Heart right ventricle (tissue), 16 donors: ENCODE results near the gene R3HDM2. TPM values are rescaled to one million over a fixed set of nuclear protein-coding genes. Genes with fewer than 3 reads are reported as not detected.

Experiments
- ATAC-seq, 8 donors: fragments of 200-7000 bp; cut with Tn5 transposase; one replicate each; pipeline ENCODE4 v1.9.1; 2020; ENCODE audit warnings: mild to moderate bottlenecking in 8 of 8, moderate library complexity in 8 of 8, moderate number of reproducible peaks in 1 of 8
- DNase-seq, 2 donors: peaks; one replicate each; pipeline ENCODE4 v3.0.0-alpha.2; 2020
- H3K27ac ChIP-seq, 10 donors: fragments of 200-600 bp; sonication (generic) in 2 of 10; one replicate each; pipeline versions ENCODE4 v1.5.0 to v1.8.0; 2020 to 2022; ENCODE audit warnings: mild to moderate bottlenecking in 3 of 10
- H3K27me3 ChIP-seq, 7 donors: fragments of 200-600 bp; one replicate each; pipeline ENCODE4 v1.8.0; 2021 to 2022; ENCODE audit warnings: mild to moderate bottlenecking in 2 of 7
- H3K36me3 ChIP-seq, 9 donors: fragments of 200-600 bp; sonication (generic) in 1 of 9; one replicate each; pipeline versions ENCODE4 v1.5.0 to v1.8.0; 2020 to 2022; ENCODE audit warnings: mild to moderate bottlenecking in 2 of 9
- H3K4me1 ChIP-seq, 9 donors: fragments of 200-600 bp; sonication (generic) in 1 of 9; one replicate each; pipeline versions ENCODE4 v1.5.0 to v1.8.0; 2020 to 2022; ENCODE audit warnings: mild to moderate bottlenecking in 4 of 9
- H3K4me3 ChIP-seq, 10 donors: fragments of 200-600 bp; sonication (generic) in 2 of 10; one replicate each; pipeline versions ENCODE4 v1.5.0 to v1.8.0; 2020 to 2022; ENCODE audit warnings: mild to moderate bottlenecking in 7 of 10, moderate library complexity in 2 of 10
- H3K9me3 ChIP-seq, 11 donors: fragments of 200-600 bp in 10 of 11; sonication (generic) in 2 of 11; one replicate each; pipeline versions ENCODE4 v1.5.0 to v1.8.0; 2013 to 2022; ENCODE audit warnings: mild to moderate bottlenecking in 2 of 11, control low read depth in 1 of 11, moderate library complexity in 1 of 11
- WGBS, 2 donors: extraction: QIAGEN DNeasy Blood & Tissue Kit; methylation state at CpG; one replicate each; pipeline ENCODE4 v1.1.7; 2013; ENCODE audit warnings: inconsistent platforms in 1 of 2; 5-methylcytosine and 5-hydroxymethylcytosine counted together
- intact Hi-C, 10 donors: fragments of 100-400 bp; cut with DNase I; formaldehyde crosslinking; loops; one replicate each; pipeline versions ENCODE4 v1.11.1 to v1.14.2; 2022
- polyA plus RNA-seq, 2 donors: library from polyadenylated mRNA; stranded (reverse); fragments of 200-250 nt; gene quantifications; one replicate each; pipeline ENCODE4 v1.2.3, GENCODE V29; 2013
- total RNA-seq, 10 donors: library from RNA; stranded (reverse); fragmentation: NEBNext Ultra II Directional in 3 of 10; extraction: Animal tissue kit (Norgen Biotek cat#: 25700) in 3 of 10; gene quantifications; one replicate each; pipeline versions ENCODE4 v1.2.1 to v1.2.4, GENCODE V29; 2021 to 2023
- TF ChIP-seq, protein P1 (sequence below), 9 donors: fragments of 200-600 bp; sonication (generic) in 2 of 9; IDR thresholded peaks; one replicate each; pipeline versions ENCODE4 v1.5.0 to v1.8.0; 2021 to 2022; ENCODE audit warnings: antibody characterized with exemption in 9 of 9, mild to moderate bottlenecking in 5 of 9, moderate library complexity in 1 of 9
- donor health status: Arrhythmogenic right ventricular cardiomyopathy.
- donor health status: ischemic (EF 13 %, LVEDD 7.1; RV severe dilation, severe dysfunction).
- donor health status: healthy with polysubstance abuse.
- donor health status: DM: no; HTN: yes; CAD: no.
- donor health status: DM: no; HTN: no; CAD: no.
- donor health status: ischemic (EF 25% LVEDD 6.9; RV normal size, moderate dysfunction).
- donor health status: ischemic (EF 25% LVEDD 5.7; RV mildly dilated, moderate dysfunction).
- donor health status: healthy.
- donor health status: DM: yes; HTN: yes; CAD: no.
- donor health status: Ischemic cardiomyopathy.
- donor health status: ischemic (EF 35%, LVEDD 5.7; RV mildly dilated, moderate dysfunction).
- donor health status: nonischemic (EF 11% LVEDD 7.7; RV severe dilation, severe dysfunction).
- donor health status: DM: yes; HTN: yes; CAD: no.
- donor health status: PGD.
- donor health status: ischemic (EF 29% LVEDD 5.4; RV normal size, mild dysfunction).
- donor health status: nonischemic (EF 23%, LVEDD 6.1; RV moderate dilation, normal function).

R3HDM2 gene
- total and polyA plus RNA-seq, 12 donors: 15.5 to 107 (median 73.9) TPM

DNA sequence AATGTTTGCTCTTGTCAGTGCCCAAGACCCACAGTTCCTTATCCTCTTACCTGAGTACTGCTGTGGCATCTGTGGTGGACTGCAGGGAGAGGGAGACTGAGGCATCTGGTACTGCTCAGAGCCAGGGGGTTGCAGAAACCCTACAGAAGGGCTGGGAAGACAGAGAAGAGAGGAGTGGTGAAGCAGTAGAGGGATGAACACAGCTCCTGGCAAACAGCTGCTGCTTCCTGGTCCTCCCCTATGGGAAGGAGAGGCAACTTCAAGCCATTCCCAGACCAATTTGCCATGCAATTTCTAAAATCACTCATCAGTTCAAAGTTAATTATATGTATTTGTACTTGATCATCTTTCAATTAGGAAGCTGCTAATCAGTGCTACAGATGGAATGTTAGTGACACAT is 164.2 kb downstream of the R3HDM2 start:
- Histone ChIP-seq H3K4me3 (no peak overlapping the region), H3K27ac (no peak overlapping the region), H3K9me3 (no peaks in the 10 kb centered on the region), H3K36me3 (peaks cover 0 to 86% (median 33%) of the 10 kb centered on the region in 9 donors), H3K4me1 (peaks cover 0 to 51% (median 11%) of the 10 kb centered on the region in 9 donors), H3K27me3 (no peaks in the 10 kb centered on the region)
- TF ChIP-seq, protein P1, sequence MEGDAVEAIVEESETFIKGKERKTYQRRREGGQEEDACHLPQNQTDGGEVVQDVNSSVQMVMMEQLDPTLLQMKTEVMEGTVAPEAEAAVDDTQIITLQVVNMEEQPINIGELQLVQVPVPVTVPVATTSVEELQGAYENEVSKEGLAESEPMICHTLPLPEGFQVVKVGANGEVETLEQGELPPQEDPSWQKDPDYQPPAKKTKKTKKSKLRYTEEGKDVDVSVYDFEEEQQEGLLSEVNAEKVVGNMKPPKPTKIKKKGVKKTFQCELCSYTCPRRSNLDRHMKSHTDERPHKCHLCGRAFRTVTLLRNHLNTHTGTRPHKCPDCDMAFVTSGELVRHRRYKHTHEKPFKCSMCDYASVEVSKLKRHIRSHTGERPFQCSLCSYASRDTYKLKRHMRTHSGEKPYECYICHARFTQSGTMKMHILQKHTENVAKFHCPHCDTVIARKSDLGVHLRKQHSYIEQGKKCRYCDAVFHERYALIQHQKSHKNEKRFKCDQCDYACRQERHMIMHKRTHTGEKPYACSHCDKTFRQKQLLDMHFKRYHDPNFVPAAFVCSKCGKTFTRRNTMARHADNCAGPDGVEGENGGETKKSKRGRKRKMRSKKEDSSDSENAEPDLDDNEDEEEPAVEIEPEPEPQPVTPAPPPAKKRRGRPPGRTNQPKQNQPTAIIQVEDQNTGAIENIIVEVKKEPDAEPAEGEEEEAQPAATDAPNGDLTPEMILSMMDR (IDR thresholded peaks at IDR 0.05): no peak
- intact Hi-C loops: no loop called here
- DNase-seq: no peak
- no peak for ATAC-seq

DNA sequence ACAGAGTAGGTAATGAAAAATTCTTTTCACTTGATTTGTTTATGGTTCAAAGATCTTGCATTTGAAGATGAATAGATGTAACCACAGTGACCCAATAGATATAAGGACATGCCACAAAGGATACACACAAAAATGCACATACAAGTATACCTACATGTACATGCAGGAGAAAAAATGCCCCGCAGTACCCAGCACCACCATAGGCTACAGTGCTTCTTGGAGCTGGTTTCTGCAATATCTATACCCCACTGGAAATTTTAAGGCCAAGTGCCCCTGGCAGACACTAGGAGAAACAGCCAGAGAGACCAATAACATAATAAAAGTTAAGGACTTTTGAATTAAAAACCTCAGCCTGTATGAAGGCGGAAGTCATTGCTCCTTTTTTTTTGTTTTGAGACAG is 167.7 kb downstream of the R3HDM2 start:
- Histone ChIP-seq H3K27me3 (no peaks in the 10 kb centered on the region), H3K9me3 (no peaks in the 10 kb centered on the region), H3K4me1 (peaks cover 6 to 66% (median 28%) of the 10 kb centered on the region in 9 donors), H3K36me3 (peaks cover 0 to 88% (median 18%) of the 10 kb centered on the region in 9 donors), H3K27ac (peak overlapping the region in 9 of 10 donors; percentile 41 to 90 (median 83)), H3K4me3 (no peak overlapping the region)
- WGBS, 2 donors: 95 to 97% methylated on average over 2 of the region's 2 CpGs
- intact Hi-C loops: loop anchor here in 4 of 10 donors (1.0 to 5.0 kb wide), 3 partner anchors 189 to 194 kb away; partner anchors contain the start of genes GLI1 (in 1 of the 4) and INHBE (in 1 of the 4)
- ATAC-seq (no peak), DNase-seq (no peak)
- TF ChIP-seq, protein P1 (IDR thresholded peaks at IDR 0.05): no peak

DNA sequence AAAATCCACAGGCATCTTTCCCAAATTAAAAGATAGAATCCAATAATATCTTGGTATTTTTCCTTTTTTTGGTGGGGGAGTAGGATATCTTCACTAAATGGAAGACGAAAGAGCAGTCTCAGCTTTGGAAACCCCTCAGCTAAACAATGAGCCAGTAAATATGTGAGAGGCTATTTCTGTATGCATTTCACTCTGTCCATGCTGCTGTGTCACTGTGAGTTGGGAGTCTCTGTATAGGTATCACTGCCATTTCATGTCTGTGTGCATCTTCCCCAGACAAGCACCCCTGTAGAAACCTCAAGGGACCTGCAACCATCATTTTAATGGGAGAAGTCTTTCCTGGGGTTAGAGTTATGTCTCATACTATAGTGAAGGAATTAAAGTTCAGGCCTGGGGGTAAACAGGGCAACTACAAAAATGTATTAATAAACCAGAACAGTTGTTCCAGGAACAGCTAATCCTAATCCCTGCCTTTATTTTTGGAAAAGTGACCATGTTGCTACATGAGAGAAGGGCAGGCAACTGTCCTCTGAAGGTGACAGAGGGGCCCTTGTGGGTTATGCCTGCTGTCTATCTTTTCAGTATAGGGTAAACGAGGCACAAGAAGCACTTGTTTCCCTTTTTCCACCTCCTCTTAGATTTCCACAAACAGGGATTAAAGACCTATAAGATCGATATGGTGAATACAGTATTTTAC is 168.6 kb downstream of the R3HDM2 start:
- Histone ChIP-seq H3K27me3 (no peaks in the 10 kb centered on the region), H3K4me1 (peaks cover 6 to 70% (median 28%) of the 10 kb centered on the region in 9 donors), H3K9me3 (no peaks in the 10 kb centered on the region), H3K36me3 (peaks cover 0 to 88% (median 22%) of the 10 kb centered on the region in 9 donors), H3K27ac (peak overlapping the region in 9 of 10 donors; percentile 41 to 90 (median 83)), H3K4me3 (no peak overlapping the region)
- no peak for DNase-seq
- TF ChIP-seq, protein P1 (IDR thresholded peaks at IDR 0.05): no peak
- WGBS, 2 donors: 70 to 74% methylated on average over 3 of the region's 3 CpGs
- peak in 3 of 8 donors; percentile 23 to 31 (median 25) for ATAC-seq
- intact Hi-C loops: loop anchor here in 3 of 10 donors (5.0 kb wide), 2 partner anchors 190 to 195 kb away; partner anchors contain the start of genes GLI1 (in 1 of the 3) and INHBE (in 1 of the 3)

DNA sequence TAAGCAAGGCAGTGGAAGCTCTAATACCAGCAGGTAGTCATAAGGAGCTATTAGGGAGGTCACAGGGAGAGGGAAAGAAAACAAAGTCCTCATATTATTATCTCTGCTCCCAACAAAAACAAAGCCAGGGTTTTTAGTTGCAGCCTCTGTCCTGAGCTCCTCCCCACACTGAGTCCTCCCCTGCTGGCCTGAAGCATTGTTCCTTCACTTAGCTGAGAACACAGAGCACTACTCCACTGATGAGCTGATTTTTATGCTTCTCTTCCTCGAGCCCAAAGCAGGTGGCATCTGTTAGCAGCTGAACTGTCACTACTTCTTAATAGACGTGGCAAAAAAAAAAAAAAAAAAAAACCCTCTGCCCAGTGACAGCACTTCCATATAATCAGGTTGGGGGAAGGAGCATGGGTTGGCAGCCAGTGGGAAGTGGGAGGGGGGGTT is 169.4 kb downstream of the R3HDM2 start:
- no peaks in the 10 kb centered on the region for H3K9me3 ChIP-seq
- no peaks in the 10 kb centered on the region for H3K27me3 ChIP-seq
- WGBS, 2 donors: 32 to 50% methylated on average over 2 of the region's 2 CpGs
- TF ChIP-seq, protein P1 (IDR thresholded peaks at IDR 0.05): no peak
- peaks cover 0 to 88% (median 20%) of the 10 kb centered on the region in 9 donors for H3K36me3 ChIP-seq
- DNase-seq (no peak), ATAC-seq (peak in 6 of 8 donors; percentile 17 to 58 (median 43))
- H3K4me1 ChIP-seq: peaks cover 6 to 70% (median 28%) of the 10 kb centered on the region in 9 donors
- H3K27ac ChIP-seq: peak overlapping the region in 9 of 10 donors; percentile 41 to 90 (median 83)
- H3K4me3 ChIP-seq: no peak overlapping the region
- intact Hi-C loops: loop anchor here in 3 of 10 donors (5.0 kb wide), 2 partner anchors 191 to 196 kb away; partner anchors contain the start of genes GLI1 (in 1 of the 3) and INHBE (in 1 of the 3)
